Transverse colon (tissue), 4 donors: ENCODE data around the gene AFAP1L2. TPM values are rescaled to one million over a fixed set of nuclear protein-coding genes. Genes with fewer than 3 reads are reported as not detected.

Experiments used
- DNase-seq: peaks from one replicate; pipeline ENCODE4 v3.0.0-alpha.2; 2019
- H3K27ac ChIP-seq, 4 donors: fragments of 200-600 bp; sonication (generic); 2 replicates each; pipeline ENCODE4 v1.5.1; 2016 to 2018; ENCODE audit warnings: inconsistent platforms in 4 of 4
- H3K27me3 ChIP-seq: fragments of 200-600 bp; sonication (generic); 2 replicates; pipeline ENCODE4 v1.5.1; 2017; ENCODE audit warnings: inconsistent platforms
- H3K36me3 ChIP-seq, 4 donors: fragments of 200-600 bp; sonication (generic); 2 replicates each; pipeline ENCODE4 v1.5.1; 2017 to 2019; ENCODE audit warnings: inconsistent platforms in 4 of 4
- H3K4me1 ChIP-seq, 4 donors: fragments of 200-600 bp; sonication (generic); 2 replicates each; pipeline ENCODE4 v1.5.1; 2017 to 2020; ENCODE audit warnings: inconsistent platforms in 4 of 4
- H3K4me3 ChIP-seq, 4 donors: fragments of 200-600 bp; sonication (generic); 1 replicate in 1 of 4; 2 replicates in 3 of 4; pipeline versions ENCODE4 v1.5.1 to v1.6.1; 2017 to 2019; ENCODE audit warnings: inconsistent platforms in 4 of 4
- H3K9me3 ChIP-seq, 2 donors: fragments of 200-600 bp; sonication (generic); 2 replicates each; pipeline ENCODE4 v1.5.1; 2017 to 2019; ENCODE audit warnings: inconsistent platforms in 2 of 2
- CTCF ChIP-seq, 5 experiments: fragments of 200-600 bp in 3 of 5; fragments of 450-650 bp in 2 of 5; sonication (generic) in 3 of 5; IDR thresholded peaks; 1 replicate in 2 of 5; 2 replicates in 3 of 5; pipeline ENCODE4 v1.5.1; 2016 to 2017; ENCODE audit warnings: antibody characterized with exemption in 5 of 5, inconsistent platforms in 3 of 5, mild to moderate bottlenecking in 2 of 5, moderate library complexity in 1 of 5
- EP300 ChIP-seq: sonication (generic); formaldehyde crosslinking; IDR thresholded peaks from one replicate; pipeline ENCODE4 v1.6.1; 2017; ENCODE audit warnings: antibody characterized with exemption, low read depth
- POLR2A ChIP-seq: fragments of 450-650 bp; IDR thresholded peaks from one replicate; pipeline ENCODE4 v1.6.1; 2016; ENCODE audit warnings: antibody characterized with exemption, mild to moderate bottlenecking, moderate library complexity
- POLR2AphosphoS5 ChIP-seq, 3 donors: sonication (generic); formaldehyde crosslinking; IDR thresholded peaks; one replicate each; pipeline ENCODE4 v1.6.1; 2016; ENCODE audit warnings: antibody characterized with exemption in 3 of 3
- WGBS, 2 donors: methylation state at CpG; one replicate each; pipeline ENCODE4 v1.1.5; 2018; ENCODE audit warnings: low coverage in 1 of 2; 5-methylcytosine and 5-hydroxymethylcytosine counted together
- in situ Hi-C, 4 donors: fragments of 200-750 bp; cut with MboI; loops; one replicate each; pipeline versions ENCODE4 v1.15.0 to v1.15.1; 2017; ENCODE audit warnings: low sequenced_read_pairs in 3 of 4, low pct_ligation_motif_present in 1 of 4, low pct_unique_long_range_greater_than_20kb in 1 of 4
- intact Hi-C: fragments of 100-400 bp; cut with DNase I; formaldehyde crosslinking; loops from one replicate; pipeline ENCODE4 v1.15.1; 2023; ENCODE audit warnings: low total_unique reads
- total RNA-seq, 4 donors: library from RNA; depleted of rRNA; stranded (reverse); fragments of >200 nt; gene quantifications; one replicate each; pipeline ENCODE4 v1.1.0, GENCODE V29; 2016

Gene AFAP1L2
- total RNA-seq, 4 donors from 2014 or later = 12.2 to 42.6 (median 13.2) TPM

DNA sequence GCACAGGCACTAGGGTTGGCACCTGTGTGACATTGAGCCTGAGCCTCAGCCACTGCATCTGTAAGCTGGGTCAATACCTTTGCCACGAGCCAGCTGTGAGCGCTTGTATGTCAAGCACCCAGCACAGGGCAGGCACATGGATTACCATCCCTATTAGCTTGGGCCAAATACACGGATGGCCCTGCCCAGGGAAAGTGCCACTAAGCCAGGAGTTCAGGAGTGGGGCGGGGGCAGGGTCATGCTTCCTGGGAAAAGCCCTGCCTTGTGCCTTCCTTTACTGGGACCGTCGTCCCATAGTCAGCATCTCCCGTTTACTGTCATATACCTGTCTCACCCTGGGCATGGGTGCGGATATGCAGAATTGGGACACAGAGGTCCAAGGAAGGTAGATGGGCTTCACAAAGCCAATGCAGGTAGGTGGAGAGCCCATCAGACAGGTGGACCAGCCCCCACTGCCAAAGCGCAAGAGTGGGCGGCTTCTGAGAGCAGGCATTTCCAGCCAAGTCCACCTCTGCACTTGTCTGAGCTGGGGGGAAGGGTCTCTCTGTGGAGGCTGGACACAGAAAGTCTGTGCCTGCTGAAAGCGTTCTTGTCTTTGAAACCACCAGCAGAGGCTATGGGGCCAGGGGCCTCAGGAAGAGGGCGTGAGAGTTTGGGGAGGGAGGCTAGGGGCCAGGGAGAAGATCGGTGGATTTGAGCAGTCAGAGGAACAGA is 92.6 kb downstream of the AFAP1L2 start:
- Histone ChIP-seq H3K4me1 (no peaks in the 10 kb centered on the region), H3K4me3 (no peak overlapping the region), H3K36me3 (no peaks in the 10 kb centered on the region), H3K27ac (no peak overlapping the region), H3K9me3 (no peaks in the 10 kb centered on the region), H3K27me3 (no peaks in the 10 kb centered on the region)
- in situ Hi-C loops = loop anchor here in 3 of 4 donors (10.0 to 25.0 kb wide), 3 partner anchors 123 to 476 kb away; no protein-coding TSS in a partner anchor
- 86 to 100% methylated on average over 1 to 13 of the region's 13 CpGs for WGBS, 2 donors
- no peak for DNase-seq
- TF ChIP-seq POLR2AphosphoS5 (IDR thresholded peaks at IDR 0.05) (no peak), CTCF (IDR thresholded peaks at IDR 0.05) (no peak), POLR2A (no peak), EP300 (no peak)
- intact Hi-C loops = no loop called here

DNA sequence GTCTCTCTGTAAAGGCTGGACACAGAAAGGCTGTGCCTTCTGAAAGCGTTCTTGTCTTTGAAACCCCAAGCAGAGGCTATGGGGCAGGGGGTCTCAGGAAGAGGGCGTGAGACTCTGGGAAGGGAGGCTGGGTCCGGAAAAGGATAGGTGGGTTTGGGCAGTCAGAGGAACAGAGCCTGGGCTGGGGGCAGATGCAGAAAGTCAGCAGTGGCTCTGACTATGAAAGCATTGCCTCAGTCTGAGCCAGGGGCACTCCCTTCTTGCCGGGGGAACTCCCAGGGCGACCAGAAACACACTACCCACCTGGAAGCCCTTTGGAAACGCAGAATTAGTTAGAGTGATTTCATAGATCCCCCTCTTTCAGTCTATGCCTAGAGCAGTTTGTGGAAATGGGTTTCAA is 93.3 kb downstream of the AFAP1L2 start:
- TF ChIP-seq CTCF (IDR thresholded peaks at IDR 0.05) (no peak), POLR2AphosphoS5 (IDR thresholded peaks at IDR 0.05) (no peak), POLR2A (no peak), EP300 (no peak)
- DNase-seq = no peak
- in situ Hi-C loops (loop anchor here in 3 of 4 donors (10.0 to 25.0 kb wide), 3 partner anchors 124 to 476 kb away; no protein-coding TSS in a partner anchor), intact Hi-C loops (no loop called here)
- Histone ChIP-seq H3K4me3 (no peak overlapping the region), H3K27ac (no peak overlapping the region), H3K4me1 (no peaks in the 10 kb centered on the region), H3K27me3 (no peaks in the 10 kb centered on the region), H3K9me3 (no peaks in the 10 kb centered on the region), H3K36me3 (no peaks in the 10 kb centered on the region)
- WGBS, 2 donors = 82 to 100% methylated on average over 1 to 6 of the region's 6 CpGs

- TF ChIP-seq POLR2AphosphoS5 (IDR thresholded peaks at IDR 0.05) (no peak), POLR2A (no peak), CTCF (IDR thresholded peaks at IDR 0.05) (no peak), EP300 (no peak)
- no peak for DNase-seq
- in situ Hi-C loops = loop anchor here in 3 of 4 donors (10.0 to 25.0 kb wide), 3 partner anchors 124 to 477 kb away; no protein-coding TSS in a partner anchor
- WGBS, 2 donors = 86% methylated on average over 10 of the region's 10 CpGs; no CpG with 5 or more reads in 1 of the 2 donors
- Histone ChIP-seq H3K9me3 (no peaks in the 10 kb centered on the region), H3K4me1 (no peaks in the 10 kb centered on the region), H3K27me3 (no peaks in the 10 kb centered on the region), H3K27ac (no peak overlapping the region), H3K4me3 (no peak overlapping the region), H3K36me3 (no peaks in the 10 kb centered on the region)
- intact Hi-C loops = no loop called here
Observed at GRCh38 chr10:114310346-114310745, 94.0 kb downstream of the AFAP1L2 start.

GRCh38 chr10:114309364-114309651 is 95.0 kb downstream of the AFAP1L2 start:
- Histone ChIP-seq H3K9me3 (no peaks in the 10 kb centered on the region), H3K4me1 (peaks cover 3 to 8% (median 6%) of the 10 kb centered on the region in 4 donors), H3K36me3 (no peaks in the 10 kb centered on the region), H3K4me3 (no peak overlapping the region), H3K27ac (no peak overlapping the region), H3K27me3 (no peaks in the 10 kb centered on the region)
- WGBS, 2 donors = 76% methylated on average over 3 of the region's 3 CpGs; no CpG with 5 or more reads in 1 of the 2 donors
- TF ChIP-seq EP300 (no peak), CTCF (IDR thresholded peaks at IDR 0.05) (no peak), POLR2A (no peak), POLR2AphosphoS5 (IDR thresholded peaks at IDR 0.05) (no peak)
- DNase-seq = no peak
- in situ Hi-C loops = loop anchor here in 3 of 4 donors (25.0 kb wide), 2 partner anchors 128 to 478 kb away; no protein-coding TSS in a partner anchor
- intact Hi-C loops = no loop called here
